ENCODE data around the gene CHD9NB. TPM values are rescaled to one million over a fixed set of nuclear protein-coding genes. Genes with fewer than 3 reads are reported as not detected.

CHD9NB gene
- total RNA-seq, 1 donor from 2014 or later = 0.61 TPM

- DNase-seq (ENCODE audit: low read depth, low spot score) = no peak
- Mint-ChIP-seq H3K9me3 (no peaks in the 10 kb centered on the region), H3K4me1 (peaks cover 39% of the 10 kb centered on the region), H3K27me3 (ENCODE audit: low read depth) (no peaks in the 10 kb centered on the region), H3K4me3 (no peak overlapping the region), H3K27ac (ENCODE audit: unreplicated experiment) (peak overlapping the region; percentile 12), H3K36me3 (ENCODE audit: low read depth) (no peaks in the 10 kb centered on the region)
- TF ChIP-seq, protein P1, sequence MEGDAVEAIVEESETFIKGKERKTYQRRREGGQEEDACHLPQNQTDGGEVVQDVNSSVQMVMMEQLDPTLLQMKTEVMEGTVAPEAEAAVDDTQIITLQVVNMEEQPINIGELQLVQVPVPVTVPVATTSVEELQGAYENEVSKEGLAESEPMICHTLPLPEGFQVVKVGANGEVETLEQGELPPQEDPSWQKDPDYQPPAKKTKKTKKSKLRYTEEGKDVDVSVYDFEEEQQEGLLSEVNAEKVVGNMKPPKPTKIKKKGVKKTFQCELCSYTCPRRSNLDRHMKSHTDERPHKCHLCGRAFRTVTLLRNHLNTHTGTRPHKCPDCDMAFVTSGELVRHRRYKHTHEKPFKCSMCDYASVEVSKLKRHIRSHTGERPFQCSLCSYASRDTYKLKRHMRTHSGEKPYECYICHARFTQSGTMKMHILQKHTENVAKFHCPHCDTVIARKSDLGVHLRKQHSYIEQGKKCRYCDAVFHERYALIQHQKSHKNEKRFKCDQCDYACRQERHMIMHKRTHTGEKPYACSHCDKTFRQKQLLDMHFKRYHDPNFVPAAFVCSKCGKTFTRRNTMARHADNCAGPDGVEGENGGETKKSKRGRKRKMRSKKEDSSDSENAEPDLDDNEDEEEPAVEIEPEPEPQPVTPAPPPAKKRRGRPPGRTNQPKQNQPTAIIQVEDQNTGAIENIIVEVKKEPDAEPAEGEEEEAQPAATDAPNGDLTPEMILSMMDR (conservative IDR thresholded peaks at IDR 0.05) = no peak
These were observed 8.6 kb upstream of the CHD9NB start for GRCh38 chr16:53061256-53061655.

- H3K27ac Mint-ChIP-seq (ENCODE audit: unreplicated experiment) = no peak overlapping the region
- H3K9me3 Mint-ChIP-seq = no peaks in the 10 kb centered on the region
- TF ChIP-seq, protein P1 (conservative IDR thresholded peaks at IDR 0.05) = no peak
- H3K27me3 Mint-ChIP-seq (ENCODE audit: low read depth) = no peaks in the 10 kb centered on the region
- peaks cover 36% of the 10 kb centered on the region for H3K4me1 Mint-ChIP-seq
- H3K36me3 Mint-ChIP-seq (ENCODE audit: low read depth) = no peaks in the 10 kb centered on the region
- no peak overlapping the region for H3K4me3 Mint-ChIP-seq
- DNase-seq (ENCODE audit: low read depth, low spot score) = no peak
These were observed 7.0 kb upstream of the CHD9NB start for GRCh38 chr16:53059672-53060071.

- Mint-ChIP-seq H3K36me3 (ENCODE audit: low read depth) (no peaks in the 10 kb centered on the region), H3K4me3 (no peak overlapping the region), H3K4me1 (peaks cover 38% of the 10 kb centered on the region), H3K27me3 (ENCODE audit: low read depth) (no peaks in the 10 kb centered on the region), H3K27ac (ENCODE audit: unreplicated experiment) (peak overlapping the region; percentile 69), H3K9me3 (no peaks in the 10 kb centered on the region)
- no peak for DNase-seq (ENCODE audit: low read depth, low spot score)
- TF ChIP-seq, protein P1 (conservative IDR thresholded peaks at IDR 0.05) = no peak
These were observed 6.2 kb upstream of the CHD9NB start for GRCh38 chr16:53058882-53059281.

DNA sequence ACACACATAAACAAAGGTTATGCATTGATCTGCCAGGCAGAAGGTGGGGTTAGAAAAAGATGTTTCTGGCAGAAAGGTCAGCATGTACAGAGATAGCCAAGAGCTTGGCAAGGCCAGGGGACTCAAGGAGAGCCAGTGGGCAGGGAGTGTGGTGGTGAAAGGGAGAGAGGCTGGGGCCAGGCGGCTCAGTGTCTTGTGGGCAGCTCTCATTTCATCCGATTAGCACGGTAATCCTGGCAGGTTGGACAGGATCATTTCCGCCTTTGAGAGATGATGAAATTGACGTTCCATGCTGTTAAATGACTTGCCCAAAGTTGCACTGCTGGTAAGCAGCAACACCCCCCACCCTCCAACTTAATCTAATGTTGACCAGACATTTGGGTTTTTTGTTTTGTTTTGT lies 5.7 kb upstream of the CHD9NB start:
- TF ChIP-seq, protein P1 (conservative IDR thresholded peaks at IDR 0.05) = no peak
- Mint-ChIP-seq H3K4me1 (peaks cover 39% of the 10 kb centered on the region), H3K4me3 (no peak overlapping the region), H3K27me3 (ENCODE audit: low read depth) (no peaks in the 10 kb centered on the region), H3K27ac (ENCODE audit: unreplicated experiment) (peak overlapping the region; percentile 69), H3K9me3 (no peaks in the 10 kb centered on the region), H3K36me3 (ENCODE audit: low read depth) (no peaks in the 10 kb centered on the region)
- DNase-seq (ENCODE audit: low read depth, low spot score) = no peak

- Mint-ChIP-seq H3K27ac (ENCODE audit: unreplicated experiment) (no peak overlapping the region), H3K9me3 (no peaks in the 10 kb centered on the region), H3K4me3 (peak overlapping the region; percentile 15), H3K4me1 (peaks cover 39% of the 10 kb centered on the region), H3K36me3 (ENCODE audit: low read depth) (no peaks in the 10 kb centered on the region), H3K27me3 (ENCODE audit: low read depth) (no peaks in the 10 kb centered on the region)
- DNase-seq (ENCODE audit: low read depth, low spot score) = no peak
- TF ChIP-seq, protein P1 (conservative IDR thresholded peaks at IDR 0.05) = no peak
These were observed 5.0 kb upstream of the CHD9NB start for GRCh38 chr16:53057658-53058057.
